Gastroesophageal sphincter (tissue), 4 donors: ENCODE measurements around the gene ACTBL2. TPM values are rescaled to one million over a fixed set of nuclear protein-coding genes. Genes with fewer than 3 reads are reported as not detected.

ENCODE experiments used
- ATAC-seq: fragments of 150-250 bp; one replicate; pipeline ENCODE4 v1.9.1; 2016; ENCODE audit warnings: mild to moderate bottlenecking, moderate library complexity
- H3K27ac ChIP-seq, 4 donors: fragments of 200-600 bp; sonication (generic) in 3 of 4; 1 replicate in 3 of 4; 2 replicates in 1 of 4; pipeline ENCODE4 v1.5.1; 2016 to 2019
- H3K27me3 ChIP-seq: fragments of 200-600 bp; sonication (generic); one replicate; pipeline ENCODE4 v1.5.1; 2019
- H3K36me3 ChIP-seq, 2 donors: fragments of 200-600 bp; sonication (generic); one replicate each; pipeline ENCODE4 v1.5.1; 2019; ENCODE audit warnings: control low read depth in 1 of 2
- H3K4me1 ChIP-seq, 3 donors: fragments of 200-600 bp; sonication (generic); 1 replicate in 2 of 3; 2 replicates in 1 of 3; pipeline ENCODE4 v1.5.1; 2016 to 2019; ENCODE audit warnings: control low read depth in 2 of 3
- H3K4me3 ChIP-seq, 2 donors: fragments of 200-600 bp; sonication (generic); one replicate each; pipeline ENCODE4 v1.5.1; 2019; ENCODE audit warnings: mild to moderate bottlenecking in 1 of 2, moderate library complexity in 1 of 2
- H3K9me3 ChIP-seq, 3 donors: fragments of 200-600 bp; sonication (generic); one replicate each; pipeline ENCODE4 v1.5.1; 2017 to 2019; ENCODE audit warnings: control low read depth in 2 of 3
- EP300 ChIP-seq: sonication (generic); formaldehyde crosslinking; IDR thresholded peaks from one replicate; pipeline ENCODE4 v1.6.1; 2017; ENCODE audit warnings: antibody characterized with exemption, mild to moderate bottlenecking
- POLR2A ChIP-seq, 2 donors: fragments of 450-650 bp; IDR thresholded peaks; one replicate each; pipeline ENCODE4 v1.6.1; 2017; ENCODE audit warnings: antibody characterized with exemption in 2 of 2, mild to moderate bottlenecking in 2 of 2, moderate library complexity in 1 of 2
- POLR2AphosphoS5 ChIP-seq: sonication (generic); formaldehyde crosslinking; IDR thresholded peaks from one replicate; pipeline ENCODE4 v1.6.1; 2017; ENCODE audit warnings: antibody characterized with exemption
- WGBS, 2 donors: methylation state at CpG; one replicate each; pipeline ENCODE4 v1.1.5; 2018; ENCODE audit warnings: low coverage in 1 of 2; 5-methylcytosine and 5-hydroxymethylcytosine counted together
- total RNA-seq, 4 donors: library from RNA; depleted of rRNA; stranded (reverse); fragments of >200 nt; gene quantifications; one replicate each; pipeline ENCODE4 v1.1.0, GENCODE V29; 2016
- TF ChIP-seq, protein P1 (sequence below), 4 experiments: fragments of 200-600 bp in 2 of 4; fragments of 450-650 bp in 2 of 4; sonication (generic) in 1 of 4; IDR thresholded peaks; one replicate each; pipeline ENCODE4 v1.5.1; 2017 to 2019; ENCODE audit warnings: antibody characterized with exemption in 4 of 4, mild to moderate bottlenecking in 2 of 4, moderate library complexity in 2 of 4

The ACTBL2 gene
- total RNA-seq, 4 donors from 2014 or later, result 0.13 to 0.15 TPM; not detected in 2

DNA sequence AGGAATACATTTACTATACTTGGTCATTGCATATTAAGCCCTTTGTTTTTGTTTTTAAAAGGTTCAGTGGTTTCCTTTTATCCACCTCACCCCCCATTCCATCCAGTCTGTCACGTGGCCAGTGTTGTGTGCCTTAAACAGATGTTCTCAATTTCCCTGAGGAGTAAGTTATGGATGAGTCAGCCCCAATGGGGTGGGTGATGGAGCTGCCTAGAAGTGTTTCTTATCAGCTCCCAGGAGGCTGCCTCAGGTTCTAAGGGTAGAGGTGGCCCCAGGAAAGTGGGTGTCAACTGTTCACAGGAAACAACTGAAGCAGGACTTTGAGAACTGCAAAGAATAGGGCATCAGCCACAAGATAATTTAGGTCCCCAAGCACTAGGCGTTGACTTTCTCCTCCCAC lies 41.1 kb downstream of the ACTBL2 start:
- no peak for TF ChIP-seq POLR2A (IDR thresholded peaks at IDR 0.05)
- TF ChIP-seq POLR2AphosphoS5, result no peak
- TF ChIP-seq, protein P1, sequence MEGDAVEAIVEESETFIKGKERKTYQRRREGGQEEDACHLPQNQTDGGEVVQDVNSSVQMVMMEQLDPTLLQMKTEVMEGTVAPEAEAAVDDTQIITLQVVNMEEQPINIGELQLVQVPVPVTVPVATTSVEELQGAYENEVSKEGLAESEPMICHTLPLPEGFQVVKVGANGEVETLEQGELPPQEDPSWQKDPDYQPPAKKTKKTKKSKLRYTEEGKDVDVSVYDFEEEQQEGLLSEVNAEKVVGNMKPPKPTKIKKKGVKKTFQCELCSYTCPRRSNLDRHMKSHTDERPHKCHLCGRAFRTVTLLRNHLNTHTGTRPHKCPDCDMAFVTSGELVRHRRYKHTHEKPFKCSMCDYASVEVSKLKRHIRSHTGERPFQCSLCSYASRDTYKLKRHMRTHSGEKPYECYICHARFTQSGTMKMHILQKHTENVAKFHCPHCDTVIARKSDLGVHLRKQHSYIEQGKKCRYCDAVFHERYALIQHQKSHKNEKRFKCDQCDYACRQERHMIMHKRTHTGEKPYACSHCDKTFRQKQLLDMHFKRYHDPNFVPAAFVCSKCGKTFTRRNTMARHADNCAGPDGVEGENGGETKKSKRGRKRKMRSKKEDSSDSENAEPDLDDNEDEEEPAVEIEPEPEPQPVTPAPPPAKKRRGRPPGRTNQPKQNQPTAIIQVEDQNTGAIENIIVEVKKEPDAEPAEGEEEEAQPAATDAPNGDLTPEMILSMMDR (IDR thresholded peaks at IDR 0.05), result no peak
- TF ChIP-seq EP300, result no peak
- H3K36me3 ChIP-seq, result no peaks in the 10 kb centered on the region
- no peaks in the 10 kb centered on the region for H3K9me3 ChIP-seq
- no peak for ATAC-seq
- no peak overlapping the region for H3K27ac ChIP-seq
- H3K4me1 ChIP-seq, result no peaks in the 10 kb centered on the region
- H3K27me3 ChIP-seq, result no peaks in the 10 kb centered on the region
- 80 to 85% methylated on average over 2 of the region's 2 CpGs for WGBS, 2 donors
- H3K4me3 ChIP-seq, result no peak overlapping the region

DNA sequence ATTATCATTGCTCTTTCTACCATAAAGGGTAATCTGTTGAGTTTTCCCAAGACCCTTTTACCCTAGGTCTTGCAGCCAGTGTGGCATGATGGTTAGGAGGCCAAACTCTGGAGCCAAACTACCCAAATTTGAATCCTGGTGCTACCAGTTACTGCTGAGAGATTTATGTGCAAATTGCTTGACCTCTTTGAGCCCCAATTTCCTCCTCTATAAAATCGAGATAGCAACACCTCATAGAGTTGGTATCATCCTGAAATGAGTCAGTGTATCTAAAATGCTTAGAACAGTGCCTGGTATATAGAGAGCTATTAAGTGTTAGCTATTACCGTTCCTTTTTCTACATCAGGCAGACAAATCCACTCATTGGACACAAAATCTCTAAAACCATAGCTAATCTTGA lies 43.0 kb downstream of the ACTBL2 start:
- TF ChIP-seq POLR2A (IDR thresholded peaks at IDR 0.05) (no peak), POLR2AphosphoS5 (no peak), EP300 (no peak)
- TF ChIP-seq, protein P1 (IDR thresholded peaks at IDR 0.05), result no peak
- H3K4me1 ChIP-seq, result no peaks in the 10 kb centered on the region
- no peaks in the 10 kb centered on the region for H3K36me3 ChIP-seq
- H3K27me3 ChIP-seq, result no peaks in the 10 kb centered on the region
- no peaks in the 10 kb centered on the region for H3K9me3 ChIP-seq
- 89 to 91% methylated on average over 2 of the region's 2 CpGs for WGBS, 2 donors
- no peak for ATAC-seq
- no peak overlapping the region for H3K4me3 ChIP-seq
- no peak overlapping the region for H3K27ac ChIP-seq

DNA sequence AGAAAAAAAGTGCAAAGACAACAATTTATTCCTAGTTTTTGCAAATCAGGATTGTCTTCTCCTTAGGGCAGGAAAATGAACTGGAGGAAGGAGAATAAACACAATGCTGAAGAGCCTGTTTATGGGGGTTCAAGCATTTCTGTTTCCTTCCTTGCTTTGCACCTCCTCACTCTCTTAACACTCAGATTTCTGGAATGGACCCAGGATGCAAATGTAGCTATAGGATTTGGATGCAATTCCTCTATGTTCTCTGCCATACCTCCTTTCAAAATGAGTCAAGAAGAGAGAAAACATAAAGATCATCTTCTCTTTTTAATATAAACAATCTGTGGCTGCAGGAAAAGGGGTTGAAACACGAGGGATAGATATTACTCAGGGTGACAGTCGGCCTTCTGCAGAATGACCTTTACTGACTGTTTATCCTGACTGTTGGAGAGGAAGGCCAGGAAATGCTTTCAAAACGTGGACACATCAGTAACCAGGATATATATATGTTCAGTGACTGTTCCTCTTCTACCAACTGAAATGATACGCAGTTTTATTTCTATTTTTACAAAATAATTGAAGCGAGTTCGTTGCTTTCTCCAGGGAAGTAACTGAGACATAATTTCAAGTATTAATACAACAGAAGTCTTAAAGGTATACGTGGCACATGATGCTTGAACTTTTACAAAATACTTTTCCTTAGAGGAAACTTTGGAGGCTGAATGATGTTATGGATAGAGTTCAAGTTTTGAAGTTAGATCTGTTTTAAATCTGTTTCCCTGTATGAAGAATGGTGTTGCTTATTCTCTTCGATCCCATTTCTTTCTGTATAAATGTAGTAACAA lies 44.4 kb downstream of the ACTBL2 start:
- no peak for ATAC-seq
- Histone ChIP-seq H3K27me3 (no peaks in the 10 kb centered on the region), H3K4me3 (no peak overlapping the region), H3K27ac (no peak overlapping the region), H3K36me3 (no peaks in the 10 kb centered on the region), H3K9me3 (no peaks in the 10 kb centered on the region), H3K4me1 (no peaks in the 10 kb centered on the region)
- 40 to 42% methylated on average over 8 of the region's 8 CpGs for WGBS, 2 donors
- TF ChIP-seq POLR2AphosphoS5 (no peak), EP300 (no peak), POLR2A (IDR thresholded peaks at IDR 0.05) (no peak)
- TF ChIP-seq, protein P1 (IDR thresholded peaks at IDR 0.05), result no peak

DNA sequence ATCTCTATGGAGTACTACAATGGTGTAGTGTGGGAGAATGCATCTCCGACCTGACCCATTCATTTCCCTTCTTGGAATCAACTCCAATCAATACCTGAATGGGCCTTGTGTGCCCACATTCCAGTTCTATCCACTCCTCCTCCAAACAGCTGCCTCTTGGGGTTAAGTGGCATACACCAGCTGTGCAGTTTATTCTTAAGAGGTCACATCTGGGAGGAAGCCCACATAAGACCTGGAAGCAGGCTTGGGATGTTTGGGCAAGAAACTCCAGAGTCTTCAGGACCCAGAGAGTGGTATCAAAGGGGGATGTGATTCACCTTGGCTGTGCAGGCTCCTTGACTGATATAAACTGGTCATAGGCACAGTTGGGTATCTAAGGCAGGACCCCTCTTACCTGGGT lies 46.0 kb downstream of the ACTBL2 start:
- no peak overlapping the region for H3K4me3 ChIP-seq
- H3K27ac ChIP-seq, result no peak overlapping the region
- H3K27me3 ChIP-seq, result no peaks in the 10 kb centered on the region
- no peaks in the 10 kb centered on the region for H3K4me1 ChIP-seq
- TF ChIP-seq POLR2AphosphoS5 (no peak), POLR2A (IDR thresholded peaks at IDR 0.05) (no peak), EP300 (no peak)
- TF ChIP-seq, protein P1 (IDR thresholded peaks at IDR 0.05), result no peak
- no peak for ATAC-seq
- 100% methylated on average over 1 of the region's 1 CpG for WGBS, 2 donors
- no peaks in the 10 kb centered on the region for H3K9me3 ChIP-seq
- no peaks in the 10 kb centered on the region for H3K36me3 ChIP-seq

DNA sequence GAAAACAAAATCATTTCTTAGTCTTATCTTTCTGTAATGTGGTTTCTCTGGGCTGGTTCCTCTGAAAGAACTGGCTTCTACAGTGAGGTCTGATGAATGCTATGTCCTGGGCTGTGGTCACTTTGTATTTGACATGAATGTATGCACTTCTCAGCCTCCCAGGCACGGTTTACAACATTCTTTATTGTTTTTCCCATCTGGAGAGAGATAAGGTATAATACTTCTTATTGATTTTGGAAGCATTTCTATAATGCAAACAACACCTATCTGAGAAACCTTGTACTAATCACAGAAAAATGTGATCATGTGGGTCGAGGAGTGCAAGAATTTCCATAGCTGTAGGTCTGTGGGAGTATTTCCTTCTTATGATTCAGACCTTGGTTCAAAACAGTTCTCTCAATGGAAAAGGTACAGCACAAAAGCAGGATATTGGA lies 46.9 kb downstream of the ACTBL2 start:
- Histone ChIP-seq H3K9me3 (no peaks in the 10 kb centered on the region), H3K27me3 (no peaks in the 10 kb centered on the region), H3K4me3 (no peak overlapping the region), H3K4me1 (no peaks in the 10 kb centered on the region), H3K36me3 (no peaks in the 10 kb centered on the region), H3K27ac (no peak overlapping the region)
- ATAC-seq, result no peak
- 69 to 75% methylated on average over 2 of the region's 2 CpGs for WGBS, 2 donors
- no peak for TF ChIP-seq POLR2AphosphoS5
- TF ChIP-seq POLR2A (IDR thresholded peaks at IDR 0.05), result no peak
- TF ChIP-seq EP300, result no peak
- TF ChIP-seq, protein P1 (IDR thresholded peaks at IDR 0.05), result no peak
